BE2C (cell line): ENCODE results near the gene GJB3.
A peak's percentile ranks its signal among the peaks of the same experiment; 100 is the strongest.

Experiments used
- DNase-seq: peaks from one replicate; pipeline ENCODE4 v3.0.0-alpha.2; 2020
- H3K27me3 ChIP-seq: fragments of 250-450 bp; sonication (Bioruptor Pico); 2 replicates; pipeline ENCODE4 v1.5.1; 2020; ENCODE audit warnings: mild to moderate bottlenecking
- H3K36me3 ChIP-seq: fragments of 250-450 bp; sonication (Bioruptor Pico); 2 replicates; pipeline ENCODE4 v1.5.1; 2020; ENCODE audit warnings: mild to moderate bottlenecking
- H3K4me1 ChIP-seq: fragments of 250-450 bp; sonication (Bioruptor Pico); 2 replicates; pipeline ENCODE4 v1.5.1; 2020
- H3K4me3 ChIP-seq: 2 replicates; pipeline ENCODE4 v1.5.1; 2011; ENCODE audit warnings: low read depth, low read length
- H3K9me3 ChIP-seq: fragments of 250-450 bp; sonication (Bioruptor Pico); 2 replicates; pipeline ENCODE4 v1.5.1; 2020
- CTCF ChIP-seq: IDR thresholded peaks from 2 replicates; pipeline ENCODE4 v1.5.1; 2012; ENCODE audit warnings: mild to moderate bottlenecking, low read depth, low read length

Gene GJB3

GRCh38 chr1:34786521-34787325, 5.7 kb downstream of the GJB3 start:
- peak; percentile 76 for TF ChIP-seq CTCF
- peak; percentile 64 for DNase-seq
- no peaks in the 10 kb centered on the region for H3K4me1 ChIP-seq

GRCh38 chr1:34787461-34788420, 6.7 kb downstream of the GJB3 start:
- no peak for DNase-seq
- Histone ChIP-seq H3K4me1 (no peaks in the 10 kb centered on the region), H3K4me3 (no peak overlapping the region), H3K36me3 (no peaks in the 10 kb centered on the region), H3K9me3 (no peaks in the 10 kb centered on the region), H3K27me3 (no peaks in the 10 kb centered on the region)
- peak; percentile 27; the same call in 1 of the 2 replicates for TF ChIP-seq CTCF

More at GRCh38 chr1:34786521-34787325, 5.7 kb downstream of the GJB3 start:
- Histone ChIP-seq H3K36me3 (no peaks in the 10 kb centered on the region), H3K4me3 (no peak overlapping the region), H3K9me3 (no peaks in the 10 kb centered on the region), H3K27me3 (peaks cover 7% of the 10 kb centered on the region)

- Histone ChIP-seq H3K4me1 (no peaks in the 10 kb centered on the region), H3K27me3 (no peaks in the 10 kb centered on the region), H3K36me3 (no peaks in the 10 kb centered on the region), H3K4me3 (no peak overlapping the region), H3K9me3 (no peaks in the 10 kb centered on the region)
- no peak for DNase-seq
- TF ChIP-seq CTCF: no peak
Observed at GRCh38 chr1:34790985-34791384, 10.0 kb downstream of the GJB3 start.

GRCh38 chr1:34792424-34792823, 11.4 kb downstream of the GJB3 start:
- H3K4me3 ChIP-seq: no peak overlapping the region
- no peak for DNase-seq
- H3K27me3 ChIP-seq: no peaks in the 10 kb centered on the region
- no peaks in the 10 kb centered on the region for H3K4me1 ChIP-seq
- no peaks in the 10 kb centered on the region for H3K9me3 ChIP-seq
- no peak for TF ChIP-seq CTCF
- H3K36me3 ChIP-seq: no peaks in the 10 kb centered on the region

- no peak for TF ChIP-seq CTCF
- H3K9me3 ChIP-seq: no peaks in the 10 kb centered on the region
- no peaks in the 10 kb centered on the region for H3K27me3 ChIP-seq
- H3K4me3 ChIP-seq: no peak within 1 kb of the TSS
- no peaks in the 10 kb centered on the region for H3K36me3 ChIP-seq
- H3K4me1 ChIP-seq: no peaks in the 10 kb centered on the region
- no peak for DNase-seq
Observed at GRCh38 chr1:34792868-34793727, 12.1 kb downstream of the GJB3 start, which contains the start of gene GJA4. Gene GJA4 (plus strand): TSS chr1:34792999. CDS start chr1:34794214, 1,215 bp downstream.
